IPS DF 6.9 (cell line): ENCODE data around the gene FABP7.
"Not testable (repeated sequence)": the region's sequence is repeated elsewhere in the genome, so short reads cannot be mapped to it uniquely, and the experiment has no call there.

ENCODE experiments used
- DNase-seq: peaks from one replicate; pipeline ENCODE4 v3.0.0-alpha.2; 2013; ENCODE audit warnings: low read depth, low spot score
- H3K27ac ChIP-seq: one replicate; pipeline ENCODE4 v1.5.1; 2013; ENCODE audit warnings: low read length, control low read depth
- H3K27me3 ChIP-seq: 2 replicates; pipeline ENCODE4 v1.6.1; 2013; ENCODE audit warnings: mild to moderate bottlenecking, low read length; ENCODE audit not compliant: control insufficient read depth, insufficient read depth
- H3K36me3 ChIP-seq: 2 replicates; pipeline ENCODE4 v1.6.1; 2013; ENCODE audit warnings: low read length; ENCODE audit not compliant: control insufficient read depth, insufficient read depth
- H3K4me1 ChIP-seq: 2 replicates; pipeline ENCODE4 v1.6.1; 2013; ENCODE audit warnings: low read length; ENCODE audit not compliant: control insufficient read depth, insufficient read depth
- H3K4me3 ChIP-seq: 2 replicates; pipeline ENCODE4 v1.5.1; 2013; ENCODE audit warnings: mild to moderate bottlenecking, low read length
- H3K9me3 ChIP-seq: 2 replicates; pipeline ENCODE4 v1.6.1; 2013; ENCODE audit warnings: low read length, inconsistent platforms; ENCODE audit not compliant: control insufficient read depth, insufficient read depth
- WGBS: extraction: QIAGEN DNeasy Blood & Tissue Kit; methylation state at CpG from one replicate; pipeline ENCODE4 v1.1.7; 2013; ENCODE audit warnings: mixed read lengths, missing lambda C conversion rate; ENCODE audit not compliant: insufficient read length, insufficient coverage; 5-methylcytosine and 5-hydroxymethylcytosine counted together

FABP7 gene

DNA sequence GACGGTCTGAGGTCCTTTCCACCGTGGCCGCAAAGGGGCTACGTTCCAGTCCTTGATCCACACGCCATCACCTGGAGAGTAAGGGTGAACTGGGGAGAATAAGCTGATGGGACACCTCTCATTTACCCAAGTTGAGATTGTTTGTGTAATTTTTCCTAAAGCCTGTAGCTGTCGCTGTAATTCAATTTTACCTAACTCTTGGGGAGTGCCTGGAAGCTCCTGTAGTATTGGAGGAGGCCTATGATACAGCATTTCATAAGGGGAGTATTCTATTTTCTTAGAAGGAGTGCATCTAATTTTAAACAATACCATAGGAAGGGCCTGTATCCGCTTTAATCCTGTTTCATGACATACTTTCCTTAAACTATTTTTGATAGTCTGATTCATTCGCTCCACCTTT is 35.3 kb upstream of the FABP7 start:
- WGBS: no CpG with 5 or more reads among the region's 8 CpGs
- not testable (repeated sequence) for H3K36me3 ChIP-seq, H3K4me1 ChIP-seq, H3K4me3 ChIP-seq, DNase-seq, H3K27ac ChIP-seq, H3K9me3 ChIP-seq, H3K27me3 ChIP-seq

DNA sequence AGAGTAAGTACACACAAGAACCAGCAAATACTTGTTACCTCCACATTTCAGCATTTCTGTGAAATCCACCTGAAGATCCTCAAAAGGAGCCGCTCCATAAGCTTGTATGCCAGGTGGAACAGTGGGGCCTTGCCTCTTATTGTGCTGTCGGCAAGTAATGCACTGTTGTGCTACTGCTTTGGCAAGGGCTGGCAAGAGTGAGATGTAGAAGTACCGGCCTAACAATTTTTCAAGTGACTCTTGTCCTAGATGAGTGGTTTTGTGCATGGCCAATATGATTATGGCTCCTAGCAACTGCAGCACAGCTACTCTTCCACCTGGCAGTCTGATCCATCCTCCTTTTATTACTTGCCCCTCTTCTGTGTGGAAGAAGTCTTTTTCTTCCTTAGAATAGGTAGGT is 34.7 kb upstream of the FABP7 start:
- H3K4me3 ChIP-seq, H3K9me3 ChIP-seq, DNase-seq, H3K36me3 ChIP-seq, H3K4me1 ChIP-seq, H3K27me3 ChIP-seq, H3K27ac ChIP-seq: not testable (repeated sequence)
- no CpG with 5 or more reads among the region's 3 CpGs for WGBS

DNA sequence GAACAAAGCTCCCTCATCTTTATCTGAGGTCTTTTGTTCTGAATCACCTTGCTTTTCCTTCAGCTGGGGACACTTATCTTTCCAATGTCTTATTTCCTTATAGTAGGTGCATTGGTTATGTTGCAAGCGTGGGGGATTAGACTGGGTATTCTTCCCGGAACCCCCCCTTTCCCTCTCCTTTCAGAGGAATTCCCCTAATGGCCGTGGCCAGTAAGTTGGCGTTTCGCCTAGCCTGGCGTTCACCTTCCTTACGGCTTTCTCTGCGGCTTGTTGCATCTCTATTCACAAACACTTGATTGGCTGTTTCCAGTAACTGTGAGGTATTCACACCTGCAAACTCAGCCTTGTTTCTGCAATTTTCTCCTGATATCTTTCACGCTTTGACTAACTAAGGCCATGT is 32.8 kb upstream of the FABP7 start:
- H3K4me1 ChIP-seq: no peaks in the 10 kb centered on the region
- H3K27ac ChIP-seq: no peak overlapping the region
- WGBS: no CpG with 5 or more reads among the region's 9 CpGs
- H3K36me3 ChIP-seq: no peaks in the 10 kb centered on the region
- H3K4me3 ChIP-seq: no peak overlapping the region
- DNase-seq: no peak
- H3K27me3 ChIP-seq: no peaks in the 10 kb centered on the region
- no peaks in the 10 kb centered on the region for H3K9me3 ChIP-seq

GRCh38 chr6:122747573-122747972 is 31.9 kb upstream of the FABP7 start:
- Histone ChIP-seq H3K4me1 (no peaks in the 10 kb centered on the region), H3K27ac (no peak overlapping the region), H3K9me3 (no peaks in the 10 kb centered on the region), H3K36me3 (no peaks in the 10 kb centered on the region), H3K27me3 (no peaks in the 10 kb centered on the region), H3K4me3 (no peak overlapping the region)
- DNase-seq: no peak
- WGBS: no CpG with 5 or more reads among the region's 10 CpGs

- H3K9me3 ChIP-seq, H3K4me3 ChIP-seq, H3K27ac ChIP-seq, H3K36me3 ChIP-seq, H3K27me3 ChIP-seq, DNase-seq, H3K4me1 ChIP-seq: not testable (repeated sequence)
- WGBS: no CpG with 5 or more reads among the region's 5 CpGs
Measured at GRCh38 chr6:122748945-122749344, 30.6 kb upstream of the FABP7 start.

DNA sequence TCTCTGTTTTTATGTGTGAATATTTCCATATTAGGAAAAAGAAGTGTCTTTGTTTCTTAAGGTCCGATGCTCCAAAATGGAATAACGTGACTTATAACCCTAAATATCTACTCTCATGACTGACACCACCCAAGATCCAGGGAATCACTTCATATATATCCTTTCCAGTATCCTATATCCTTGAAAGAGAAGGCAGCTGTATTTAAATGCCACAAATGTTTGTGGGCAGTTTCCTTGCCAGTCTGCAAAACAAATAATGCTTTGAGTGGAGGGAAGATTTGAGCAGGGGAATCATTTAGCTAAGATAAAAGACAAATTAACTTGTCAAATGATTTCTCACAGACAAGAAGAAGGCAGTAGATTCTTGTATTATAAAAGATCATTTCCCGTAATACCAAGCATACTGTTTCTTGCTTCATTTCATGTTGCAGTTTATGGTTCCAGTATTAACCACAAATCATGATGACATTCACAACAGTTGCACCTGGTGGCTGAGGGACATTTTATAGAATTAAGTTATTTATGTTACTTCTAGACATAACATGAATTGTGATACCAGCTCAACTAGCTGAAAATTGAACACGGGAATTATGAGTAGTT is 30.0 kb upstream of the FABP7 start:
- Histone ChIP-seq H3K27me3 (no peaks in the 10 kb centered on the region), H3K4me3 (no peak overlapping the region), H3K27ac (no peak overlapping the region), H3K36me3 (no peaks in the 10 kb centered on the region), H3K4me1 (no peaks in the 10 kb centered on the region), H3K9me3 (no peaks in the 10 kb centered on the region)
- WGBS: no CpG with 5 or more reads among the region's 4 CpGs
- no peak for DNase-seq

DNA sequence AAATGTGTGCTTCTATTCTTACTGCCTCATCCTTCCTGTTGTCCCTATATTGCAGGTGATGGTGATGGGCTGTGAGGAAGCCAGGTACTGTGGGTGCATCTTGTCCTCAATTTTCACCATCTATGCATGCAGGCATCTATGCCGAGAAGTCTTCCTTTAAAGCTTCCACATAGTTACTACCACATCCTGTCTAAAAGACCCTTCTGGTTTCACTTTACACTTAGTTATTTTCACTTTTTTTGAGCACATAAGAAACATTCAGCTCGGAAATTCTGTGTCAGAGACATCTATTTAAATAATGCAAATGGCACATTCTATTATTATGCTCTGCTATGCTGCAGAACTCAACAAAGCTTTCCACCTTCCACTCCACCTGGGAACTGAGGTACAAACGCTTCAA is 28.2 kb upstream of the FABP7 start:
- no CpG with 5 or more reads among the region's 3 CpGs for WGBS

GRCh38 chr6:122752459-122752858 is 27.1 kb upstream of the FABP7 start:
- Histone ChIP-seq H3K4me3 (no peak overlapping the region), H3K36me3 (no peaks in the 10 kb centered on the region), H3K9me3 (no peaks in the 10 kb centered on the region), H3K27me3 (no peaks in the 10 kb centered on the region; the same call in 1 of the 2 replicates), H3K27ac (no peak overlapping the region), H3K4me1 (no peaks in the 10 kb centered on the region)
- DNase-seq: no peak
- no CpG with 5 or more reads among the region's 1 CpG for WGBS

More for the DNA sequence above, 28.2 kb upstream of the FABP7 start:
- Histone ChIP-seq H3K27me3 (no peaks in the 10 kb centered on the region), H3K36me3 (no peaks in the 10 kb centered on the region), H3K9me3 (no peaks in the 10 kb centered on the region), H3K4me3 (no peak overlapping the region), H3K4me1 (no peaks in the 10 kb centered on the region), H3K27ac (no peak overlapping the region)
- no peak for DNase-seq

DNA sequence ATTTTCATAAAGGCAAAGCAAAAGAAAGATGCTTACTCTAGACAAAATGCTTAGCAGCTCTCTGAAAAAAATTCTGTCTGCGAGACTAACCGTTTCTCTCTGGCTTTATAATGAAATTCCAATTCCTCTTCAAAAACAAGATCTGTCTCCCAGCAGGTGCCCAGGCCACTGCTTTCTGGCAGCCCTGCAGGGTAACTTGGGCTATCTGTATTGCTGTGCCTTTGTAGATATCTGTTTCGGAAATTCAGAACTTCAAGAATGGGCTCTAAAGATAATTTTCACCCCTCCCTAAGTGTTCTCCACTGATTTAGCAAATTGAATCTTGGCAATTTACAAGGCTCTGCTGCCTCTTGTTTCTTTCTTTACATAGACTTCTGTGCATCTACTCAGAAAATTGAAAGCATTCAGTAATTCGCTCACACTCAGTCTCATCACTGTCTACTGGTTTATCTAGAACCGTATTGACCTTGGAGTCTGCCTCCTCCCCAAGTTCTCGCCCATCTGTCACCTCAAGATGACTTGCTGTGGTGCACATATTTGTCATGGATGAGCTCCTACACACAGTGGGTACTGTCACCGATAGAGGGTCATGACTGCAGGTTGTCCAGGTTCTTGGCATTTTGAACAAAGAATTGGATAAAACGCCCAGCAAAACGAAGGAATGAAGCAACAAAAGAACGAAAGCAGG is 26.4 kb upstream of the FABP7 start:
- Histone ChIP-seq H3K27ac (no peak overlapping the region), H3K36me3 (no peaks in the 10 kb centered on the region), H3K27me3 (no peaks in the 10 kb centered on the region; the same call in 1 of the 2 replicates), H3K4me3 (no peak overlapping the region), H3K4me1 (no peaks in the 10 kb centered on the region), H3K9me3 (no peaks in the 10 kb centered on the region)
- WGBS: no CpG with 5 or more reads among the region's 10 CpGs
- no peak for DNase-seq

- H3K27ac ChIP-seq: no peak overlapping the region
- H3K4me1 ChIP-seq: no peaks in the 10 kb centered on the region
- no peak for DNase-seq
- H3K4me3 ChIP-seq: no peak overlapping the region
- H3K9me3 ChIP-seq: no peaks in the 10 kb centered on the region
- no CpG with 5 or more reads among the region's 5 CpGs for WGBS
- no peaks in the 10 kb centered on the region; the same call in 1 of the 2 replicates for H3K27me3 ChIP-seq
- no peaks in the 10 kb centered on the region for H3K36me3 ChIP-seq
Measured at GRCh38 chr6:122753688-122754056, 25.8 kb upstream of the FABP7 start.

GRCh38 chr6:122754191-122754731 is 25.3 kb upstream of the FABP7 start:
- DNase-seq: no peak
- Histone ChIP-seq H3K4me1 (no peaks in the 10 kb centered on the region), H3K4me3 (no peak overlapping the region), H3K27me3 (no peaks in the 10 kb centered on the region; the same call in 1 of the 2 replicates), H3K9me3 (no peaks in the 10 kb centered on the region), H3K27ac (no peak overlapping the region), H3K36me3 (no peaks in the 10 kb centered on the region)
- WGBS: no CpG with 5 or more reads among the region's 5 CpGs
